Measurements from ENCODE around the gene SH3PXD2A. TPM values are rescaled to one million over a fixed set of nuclear protein-coding genes. Genes with fewer than 3 reads are reported as not detected.

The SH3PXD2A gene
- total RNA-seq, 1 experiment from 2014 or later = 6.8 TPM

- no peak overlapping the region for H3K4me3 ChIP-seq (ENCODE audit: insufficient read depth, low read depth, low read length)
- no peak for DNase-seq
- H3K27me3 ChIP-seq (ENCODE audit: control insufficient read depth, insufficient read depth, low read length) = no peaks in the 10 kb centered on the region
- H3K36me3 ChIP-seq (replicated peaks; ENCODE audit: control insufficient read depth, insufficient read depth, low read length) = no peaks in the 10 kb centered on the region; the same call in 1 of the 2 replicates
These were observed 202.6 kb downstream of the SH3PXD2A start for GRCh38 chr10:103652599-103653281.

GRCh38 chr10:103651783-103652476 lies 203.4 kb downstream of the SH3PXD2A start:
- no peak for DNase-seq
- H3K27me3 ChIP-seq (ENCODE audit: control insufficient read depth, insufficient read depth, low read length) = no peaks in the 10 kb centered on the region
- no peaks in the 10 kb centered on the region; the same call in 1 of the 2 replicates for H3K36me3 ChIP-seq (replicated peaks; ENCODE audit: control insufficient read depth, insufficient read depth, low read length)
- no peak overlapping the region for H3K4me3 ChIP-seq (ENCODE audit: insufficient read depth, low read depth, low read length)

GRCh38 chr10:103651333-103651732 lies 204.0 kb downstream of the SH3PXD2A start:
- no peaks in the 10 kb centered on the region; the same call in 1 of the 2 replicates for H3K36me3 ChIP-seq (replicated peaks; ENCODE audit: control insufficient read depth, insufficient read depth, low read length)
- peak; percentile 69 for DNase-seq
- no peak overlapping the region for H3K4me3 ChIP-seq (ENCODE audit: insufficient read depth, low read depth, low read length)
- H3K27me3 ChIP-seq (ENCODE audit: control insufficient read depth, insufficient read depth, low read length) = no peaks in the 10 kb centered on the region

GRCh38 chr10:103649654-103650423 lies 205.5 kb downstream of the SH3PXD2A start:
- Histone ChIP-seq H3K4me3 (ENCODE audit: insufficient read depth, low read depth, low read length) (no peak overlapping the region), H3K36me3 (replicated peaks; ENCODE audit: control insufficient read depth, insufficient read depth, low read length) (no peaks in the 10 kb centered on the region; the same call in 1 of the 2 replicates), H3K27me3 (ENCODE audit: control insufficient read depth, insufficient read depth, low read length) (no peaks in the 10 kb centered on the region)
- DNase-seq = no peak

GRCh38 chr10:103648636-103649532 lies 206.5 kb downstream of the SH3PXD2A start:
- DNase-seq = no peak

GRCh38 chr10:103648251-103648635 lies 207.1 kb downstream of the SH3PXD2A start:
- DNase-seq = no peak
- Histone ChIP-seq H3K4me3 (ENCODE audit: insufficient read depth, low read depth, low read length) (no peak overlapping the region), H3K27me3 (ENCODE audit: control insufficient read depth, insufficient read depth, low read length) (no peaks in the 10 kb centered on the region), H3K36me3 (replicated peaks; ENCODE audit: control insufficient read depth, insufficient read depth, low read length) (no peaks in the 10 kb centered on the region; the same call in 1 of the 2 replicates)

More at GRCh38 chr10:103648636-103649532, 206.5 kb downstream of the SH3PXD2A start:
- no peak overlapping the region for H3K4me3 ChIP-seq (ENCODE audit: insufficient read depth, low read depth, low read length)
- no peaks in the 10 kb centered on the region; the same call in 1 of the 2 replicates for H3K36me3 ChIP-seq (replicated peaks; ENCODE audit: control insufficient read depth, insufficient read depth, low read length)
- H3K27me3 ChIP-seq (ENCODE audit: control insufficient read depth, insufficient read depth, low read length) = no peaks in the 10 kb centered on the region

- no peak for DNase-seq
- H3K27me3 ChIP-seq (ENCODE audit: control insufficient read depth, insufficient read depth, low read length) = no peaks in the 10 kb centered on the region
- no peaks in the 10 kb centered on the region; the same call in 1 of the 2 replicates for H3K36me3 ChIP-seq (replicated peaks; ENCODE audit: control insufficient read depth, insufficient read depth, low read length)
These were observed 209.1 kb downstream of the SH3PXD2A start for GRCh38 chr10:103646304-103646703.

GRCh38 chr10:103645141-103646054 lies 210.0 kb downstream of the SH3PXD2A start:
- H3K27me3 ChIP-seq (ENCODE audit: control insufficient read depth, insufficient read depth, low read length) = no peaks in the 10 kb centered on the region
- H3K36me3 ChIP-seq (replicated peaks; ENCODE audit: control insufficient read depth, insufficient read depth, low read length) = no peaks in the 10 kb centered on the region; the same call in 1 of the 2 replicates
- no peak for DNase-seq
- H3K4me3 ChIP-seq (ENCODE audit: insufficient read depth, low read depth, low read length) = no peak overlapping the region

More at GRCh38 chr10:103646304-103646703, 209.1 kb downstream of the SH3PXD2A start:
- H3K4me3 ChIP-seq (ENCODE audit: insufficient read depth, low read depth, low read length) = no peak overlapping the region

- Histone ChIP-seq H3K4me3 (ENCODE audit: insufficient read depth, low read depth, low read length) (no peak overlapping the region), H3K27me3 (ENCODE audit: control insufficient read depth, insufficient read depth, low read length) (no peaks in the 10 kb centered on the region), H3K36me3 (replicated peaks; ENCODE audit: control insufficient read depth, insufficient read depth, low read length) (no peaks in the 10 kb centered on the region; the same call in 1 of the 2 replicates)
- DNase-seq = no peak
These were observed 212.0 kb downstream of the SH3PXD2A start for GRCh38 chr10:103643381-103643780.

- H3K27me3 ChIP-seq (ENCODE audit: control insufficient read depth, insufficient read depth, low read length) = no peaks in the 10 kb centered on the region
- DNase-seq = no peak
- H3K4me3 ChIP-seq (ENCODE audit: insufficient read depth, low read depth, low read length) = no peak overlapping the region
- no peaks in the 10 kb centered on the region; the same call in 1 of the 2 replicates for H3K36me3 ChIP-seq (replicated peaks; ENCODE audit: control insufficient read depth, insufficient read depth, low read length)
These were observed 214.1 kb downstream of the SH3PXD2A start for GRCh38 chr10:103641326-103641725.

GRCh38 chr10:103640436-103641181 lies 214.8 kb downstream of the SH3PXD2A start:
- no peaks in the 10 kb centered on the region for H3K27me3 ChIP-seq (ENCODE audit: control insufficient read depth, insufficient read depth, low read length)
- no peak for DNase-seq

GRCh38 chr10:103638948-103639347 lies 216.4 kb downstream of the SH3PXD2A start:
- Histone ChIP-seq H3K27me3 (ENCODE audit: control insufficient read depth, insufficient read depth, low read length) (no peaks in the 10 kb centered on the region), H3K4me3 (ENCODE audit: insufficient read depth, low read depth, low read length) (no peak overlapping the region), H3K36me3 (replicated peaks; ENCODE audit: control insufficient read depth, insufficient read depth, low read length) (no peaks in the 10 kb centered on the region)
- no peak for DNase-seq

More at GRCh38 chr10:103640436-103641181, 214.8 kb downstream of the SH3PXD2A start:
- Histone ChIP-seq H3K36me3 (replicated peaks; ENCODE audit: control insufficient read depth, insufficient read depth, low read length) (no peaks in the 10 kb centered on the region), H3K4me3 (ENCODE audit: insufficient read depth, low read depth, low read length) (no peak overlapping the region)
